Kidney (tissue), 14 donors: ENCODE measurements around the gene TNS2. TPM values are rescaled to one million over a fixed set of nuclear protein-coding genes. Genes with fewer than 3 reads are reported as not detected.
A peak's percentile ranks its signal among the peaks of the same experiment; 100 is the strongest.

Experiments
- DNase-seq, 5 donors: peaks; one replicate each; pipeline ENCODE4 v3.0.0-alpha.2; 2013 to 2020
- FAIRE-seq: peaks from 2 replicates; lab custom pipeline; 2012; peaks lifted over from hg19 to GRCh38; lab: Jason Lieb, UNC
- H3K27ac ChIP-seq, 2 donors: one replicate each; pipeline ENCODE4 v1.7.0; 2013; ENCODE audit warnings: low read depth in 2 of 2, low read length in 2 of 2, inconsistent platforms in 1 of 2
- H3K27me3 ChIP-seq: one replicate; pipeline ENCODE4 v1.7.1; 2013; ENCODE audit warnings: low read length, inconsistent platforms; ENCODE audit not compliant: control insufficient read depth, insufficient read depth
- H3K36me3 ChIP-seq, 3 donors: one replicate each; pipeline versions ENCODE4 v1.7.0 to v1.7.1; 2013; ENCODE audit warnings: low read length in 3 of 3, control low read depth in 1 of 3, inconsistent platforms in 1 of 3; ENCODE audit not compliant: insufficient read depth in 3 of 3, control insufficient read depth in 2 of 3
- H3K4me1 ChIP-seq, 3 donors: one replicate each; pipeline versions ENCODE4 v1.7.0 to v1.7.1; 2013; ENCODE audit warnings: low read length in 3 of 3, inconsistent platforms in 1 of 3, low read depth in 1 of 3; ENCODE audit not compliant: control insufficient read depth in 2 of 3, insufficient read depth in 2 of 3
- H3K4me3 ChIP-seq, 3 donors: one replicate each; pipeline versions ENCODE4 v1.7.0 to v1.8.1; 2013; ENCODE audit warnings: low read length in 3 of 3, control low read depth in 1 of 3, inconsistent platforms in 1 of 3
- H3K9ac ChIP-seq, 3 donors: one replicate each; pipeline versions ENCODE4 v1.7.0 to v1.7.1; 2013; ENCODE audit warnings: low read length in 3 of 3, control low read depth in 1 of 3, inconsistent platforms in 1 of 3
- H3K9me3 ChIP-seq, 3 donors: one replicate each; pipeline versions ENCODE4 v1.7.0 to v1.7.1; 2013; ENCODE audit warnings: low read length in 3 of 3, control low read depth in 1 of 3, inconsistent platforms in 1 of 3; ENCODE audit not compliant: control insufficient read depth in 2 of 3, insufficient read depth in 1 of 3
- CTCF ChIP-seq: IDR thresholded peaks from 3 replicates; pipeline ENCODE4 v1.5.1; 2012; ENCODE audit warnings: mild to moderate bottlenecking, moderate library complexity, borderline replicate concordance; ENCODE audit not compliant: insufficient read depth; ENCODE audit errors: extremely low read depth
- intact Hi-C: fragments of 100-400 bp; cut with DNase I; formaldehyde crosslinking; loops from one replicate; pipeline ENCODE4 v1.11.1; 2022
- polyA plus RNA-seq: library from polyadenylated mRNA; stranded (reverse); fragments of 350-450 nt; fragmentation: Illumina TruSeq; extraction: RNeasy Lipid Tissue Mini Kit (QIAGEN cat#74804); gene quantifications from one replicate; pipeline ENCODE4 v1.2.3, GENCODE V29; 2014; ENCODE audit warnings: low read depth, low replicate concordance; ENCODE audit not compliant: insufficient read depth
- total RNA-seq: library from RNA; stranded (reverse); fragmentation: NEBNext Ultra II Directional; extraction: Animal tissue kit (Norgen Biotek cat#: 25700); gene quantifications from one replicate; pipeline ENCODE4 v1.2.1, GENCODE V29; 2021
- donor health status: control.
- donor health status: control.
- donor health status: control.
- donor health status: control.
- donor health status: control.
- donor health status: DM: yes; HTN: yes; CAD: no.
- donor health status: Normal renal cell carcinoma (clear cell type).

TNS2 gene
- total and polyA plus RNA-seq, 2 donors from 2014 or later = 90.1 to 179 TPM

GRCh38 chr12:53076461-53076860, 26.6 kb downstream of the TNS2 start:
- Histone ChIP-seq H3K9ac (no peak overlapping the region), H3K36me3 (peaks cover 0 to 26% (median 18%) of the 10 kb centered on the region in 3 donors), H3K27ac (no peak overlapping the region), H3K9me3 (no peaks in the 10 kb centered on the region), H3K27me3 (no peaks in the 10 kb centered on the region), H3K4me3 (no peak overlapping the region), H3K4me1 (peaks cover 2 to 15% (median 4%) of the 10 kb centered on the region in 3 donors)
- FAIRE-seq = no peak
- DNase-seq = no peak
- no peak for TF ChIP-seq CTCF
- intact Hi-C loops = no loop called here

DNA sequence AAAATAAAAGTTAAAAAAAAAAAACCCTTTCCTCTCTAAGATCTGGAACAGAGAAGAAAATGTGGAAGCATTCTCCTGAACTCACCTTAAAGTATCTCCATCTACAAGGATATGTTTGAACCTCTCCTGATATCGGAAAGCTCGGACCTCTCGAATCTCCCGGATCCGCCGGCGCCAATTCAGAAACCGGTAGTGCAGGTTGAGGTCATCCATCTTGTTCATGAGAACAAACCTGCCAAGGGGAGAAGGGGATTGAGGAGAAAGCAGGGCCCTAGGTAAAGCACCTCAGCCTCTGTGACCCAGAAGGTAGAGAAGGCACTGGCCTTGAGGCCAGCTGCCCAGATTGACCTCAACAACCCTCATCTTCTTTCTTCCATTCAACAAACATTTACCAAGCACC, 27.2 kb downstream of the TNS2 start:
- Histone ChIP-seq H3K4me1 (peaks cover 2 to 14% (median 4%) of the 10 kb centered on the region in 3 donors), H3K36me3 (peaks cover 0 to 26% (median 18%) of the 10 kb centered on the region in 3 donors), H3K27me3 (no peaks in the 10 kb centered on the region), H3K9ac (no peak overlapping the region), H3K9me3 (no peaks in the 10 kb centered on the region), H3K4me3 (no peak overlapping the region), H3K27ac (no peak overlapping the region)
- no peak for TF ChIP-seq CTCF
- intact Hi-C loops = no loop called here
- FAIRE-seq (no peak), DNase-seq (no peak)

GRCh38 chr12:53078425-53079225, 28.8 kb downstream of the TNS2 start:
- no peak for TF ChIP-seq CTCF
- Histone ChIP-seq H3K27ac (peak overlapping the region; percentile 50 to 92), H3K27me3 (no peaks in the 10 kb centered on the region), H3K4me1 (peaks cover 2 to 8% (median 4%) of the 10 kb centered on the region in 3 donors), H3K4me3 (peak overlapping the region; percentile 40 to 92 (median 85)), H3K9ac (peak overlapping the region; percentile 9 to 81 (median 63)), H3K36me3 (peaks cover 0 to 22% (median 18%) of the 10 kb centered on the region in 3 donors), H3K9me3 (no peaks in the 10 kb centered on the region)
- no peak for FAIRE-seq
- peak in 4 of 5 donors; percentile 33 to 58 (median 51) for DNase-seq
- intact Hi-C loops = no loop called here
